ENCODE results near the gene RCBTB2.

The RCBTB2 gene

GRCh38 chr13:48494874-48495273 is 38.0 kb downstream of the RCBTB2 start:
- no peaks in the 10 kb centered on the region for H3K36me3 Mint-ChIP-seq
- no peak overlapping the region for H3K27ac Mint-ChIP-seq
- no peaks in the 10 kb centered on the region for H3K27me3 Mint-ChIP-seq
- H3K4me1 Mint-ChIP-seq = peaks cover 6% of the 10 kb centered on the region
- no peaks in the 10 kb centered on the region for H3K9me3 Mint-ChIP-seq
- no peak overlapping the region for H3K4me3 Mint-ChIP-seq

DNA sequence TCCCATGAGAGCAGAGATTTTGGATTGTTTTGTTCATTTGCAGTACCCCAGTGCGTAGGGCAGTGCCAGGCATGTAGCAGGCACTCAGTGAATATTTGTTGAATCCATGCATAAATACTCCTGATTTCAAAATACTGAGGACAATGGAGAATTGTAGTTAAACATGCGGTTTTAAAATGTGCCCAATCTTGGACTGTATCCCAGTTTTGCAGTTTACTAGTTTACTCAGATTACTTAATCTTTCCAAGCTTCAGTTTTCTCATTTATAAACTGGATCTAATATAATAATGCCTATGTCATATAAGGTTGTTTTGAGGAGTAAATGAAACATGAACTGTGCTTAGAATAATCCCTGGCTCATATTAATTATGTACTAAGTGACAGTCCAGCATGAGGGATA is 39.0 kb downstream of the RCBTB2 start:
- Mint-ChIP-seq H3K27ac (no peak overlapping the region), H3K9me3 (no peaks in the 10 kb centered on the region), H3K4me3 (no peak overlapping the region), H3K36me3 (peaks cover 3% of the 10 kb centered on the region), H3K27me3 (no peaks in the 10 kb centered on the region), H3K4me1 (peaks cover 4% of the 10 kb centered on the region)

DNA sequence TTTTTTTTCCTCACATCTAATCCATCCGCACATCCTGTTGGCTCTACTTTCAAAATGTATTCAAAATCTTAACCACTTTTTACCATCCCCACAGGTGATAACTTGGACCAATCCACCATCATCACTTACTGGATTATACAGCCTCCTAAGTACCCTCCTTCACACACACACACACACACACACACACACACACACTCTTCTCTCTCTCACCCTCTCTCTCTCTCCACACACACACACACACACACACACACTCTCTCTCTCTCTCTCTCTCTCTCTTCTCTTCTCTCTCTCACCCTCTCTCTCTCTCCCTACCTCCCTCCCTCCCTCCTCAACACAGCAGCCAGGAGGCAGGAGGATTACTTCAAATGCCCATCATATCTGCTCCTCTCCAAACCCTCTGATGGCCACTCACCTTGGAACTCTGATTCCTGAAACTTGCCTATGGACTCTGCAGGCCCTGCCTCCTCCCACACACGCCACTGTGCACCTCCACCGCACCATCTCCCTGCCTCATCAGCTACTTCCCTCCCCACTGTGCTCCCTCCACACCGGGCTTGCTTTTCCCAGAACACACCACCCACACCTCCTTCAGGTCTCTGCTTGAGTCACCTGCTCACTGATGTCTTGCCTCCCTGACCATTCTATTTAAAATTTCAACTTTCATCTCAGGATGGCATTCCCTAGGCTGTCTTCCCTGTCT is 39.7 kb downstream of the RCBTB2 start:
- no peaks in the 10 kb centered on the region for H3K4me1 Mint-ChIP-seq
- no peaks in the 10 kb centered on the region for H3K9me3 Mint-ChIP-seq
- H3K27ac Mint-ChIP-seq = no peak overlapping the region
- H3K27me3 Mint-ChIP-seq = no peaks in the 10 kb centered on the region
- H3K4me3 Mint-ChIP-seq = no peak overlapping the region
- peaks cover 3% of the 10 kb centered on the region for H3K36me3 Mint-ChIP-seq

DNA sequence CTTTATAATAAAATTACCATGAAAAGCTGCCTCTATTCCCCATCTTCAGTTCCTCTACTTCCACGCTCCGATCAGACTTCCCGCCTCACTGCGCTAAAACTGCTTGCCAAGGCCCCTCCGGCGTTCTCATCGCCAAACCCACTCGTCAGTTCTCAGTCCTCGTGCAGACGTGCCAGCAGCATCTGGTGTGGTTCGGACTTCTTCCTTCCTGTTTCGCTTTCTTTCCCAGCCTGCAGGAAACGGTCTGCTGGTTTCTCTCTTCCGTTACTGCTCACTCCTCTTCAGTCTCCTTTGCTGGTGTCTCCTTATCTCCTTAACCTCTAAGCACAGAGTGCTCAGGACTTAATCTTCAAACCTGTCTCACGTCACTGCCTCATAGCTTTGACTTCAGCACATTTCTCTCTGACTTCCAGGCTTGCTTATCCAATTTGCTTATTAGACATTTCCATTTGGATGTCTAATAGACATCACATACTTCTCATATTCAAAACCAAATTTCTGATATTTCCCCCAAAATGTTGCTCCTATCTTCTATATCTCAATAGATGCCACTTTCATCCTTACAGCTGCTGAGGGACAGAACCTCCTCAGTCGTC is 40.3 kb downstream of the RCBTB2 start:
- peaks cover 2% of the 10 kb centered on the region for H3K4me1 Mint-ChIP-seq

DNA sequence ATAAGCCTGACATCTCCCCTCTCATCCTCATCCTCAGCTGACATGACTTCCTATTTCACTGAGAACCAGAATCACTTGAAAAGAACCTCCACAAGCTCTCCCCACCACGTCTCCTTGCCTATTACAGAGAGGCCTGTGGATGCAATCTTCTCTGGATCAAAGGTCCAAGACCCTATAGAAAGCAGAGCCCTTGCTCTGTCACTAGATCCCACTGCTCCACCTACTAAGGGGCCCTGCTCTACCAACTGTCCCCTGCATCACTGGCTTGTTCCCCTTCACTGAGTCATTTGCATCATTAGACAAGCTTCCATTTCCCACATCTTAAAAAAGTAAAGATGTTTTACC is 40.8 kb downstream of the RCBTB2 start:
- H3K9me3 Mint-ChIP-seq = no peaks in the 10 kb centered on the region
- no peak overlapping the region for H3K4me3 Mint-ChIP-seq
- H3K36me3 Mint-ChIP-seq = peaks cover 7% of the 10 kb centered on the region
- no peak overlapping the region for H3K27ac Mint-ChIP-seq
- no peaks in the 10 kb centered on the region for H3K27me3 Mint-ChIP-seq
- H3K4me1 Mint-ChIP-seq = peaks cover 6% of the 10 kb centered on the region

More for the DNA sequence above, 40.3 kb downstream of the RCBTB2 start:
- H3K27ac Mint-ChIP-seq = no peak overlapping the region
- H3K4me3 Mint-ChIP-seq = no peak overlapping the region
- H3K27me3 Mint-ChIP-seq = no peaks in the 10 kb centered on the region
- no peaks in the 10 kb centered on the region for H3K9me3 Mint-ChIP-seq
- H3K36me3 Mint-ChIP-seq = peaks cover 3% of the 10 kb centered on the region

DNA sequence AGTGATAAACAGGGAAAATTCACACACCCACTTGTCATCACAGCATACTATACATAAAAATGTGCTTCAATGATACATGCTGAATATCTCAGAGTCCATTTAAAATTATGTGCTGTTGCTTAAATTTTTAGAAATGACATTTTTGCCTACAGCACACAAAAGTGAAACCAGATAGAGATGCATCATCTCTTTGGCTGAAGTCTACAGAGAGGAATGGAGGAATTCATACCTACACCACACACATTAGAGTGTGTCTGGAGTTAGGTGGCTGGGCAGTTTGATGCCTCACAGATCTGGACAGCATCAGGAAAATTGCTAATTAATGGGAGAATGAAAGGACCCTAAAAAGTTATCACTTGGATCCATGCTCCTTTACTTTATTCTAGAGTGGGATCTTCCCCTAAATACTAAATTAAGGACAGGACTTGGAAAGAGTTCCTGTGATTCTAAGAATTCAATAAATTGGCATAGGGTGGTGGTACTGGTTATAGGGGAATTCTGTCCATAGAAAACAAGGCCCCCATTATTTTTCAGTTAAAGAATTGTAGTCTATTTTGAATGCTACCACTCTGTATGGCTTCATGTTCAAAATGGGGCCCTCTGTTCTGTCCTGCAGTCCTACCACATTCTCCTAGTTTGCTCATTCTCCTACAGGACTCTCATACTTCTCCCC is 41.3 kb downstream of the RCBTB2 start:
- Mint-ChIP-seq H3K27ac (no peak overlapping the region), H3K27me3 (no peaks in the 10 kb centered on the region), H3K9me3 (no peaks in the 10 kb centered on the region), H3K4me1 (peaks cover 9% of the 10 kb centered on the region), H3K36me3 (peaks cover 9% of the 10 kb centered on the region), H3K4me3 (no peak overlapping the region)

DNA sequence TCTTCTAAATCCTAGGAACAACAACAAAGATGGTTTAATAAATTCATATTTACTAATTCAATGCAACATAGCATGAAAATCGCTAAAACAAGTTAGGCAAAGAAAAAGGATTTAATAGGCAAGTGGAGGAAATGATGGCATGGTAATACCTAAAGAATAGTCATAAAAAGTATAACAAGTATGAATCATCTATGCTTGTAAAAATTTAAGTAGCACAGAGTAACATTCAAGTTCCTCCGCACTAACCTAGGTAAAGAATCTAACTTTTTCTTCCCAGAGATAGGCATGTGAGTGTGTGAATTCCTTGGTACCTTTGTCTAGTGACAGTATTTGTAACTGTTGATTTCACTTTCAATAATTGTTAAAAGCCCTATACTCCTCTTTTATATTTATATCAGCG is 42.6 kb downstream of the RCBTB2 start:
- Mint-ChIP-seq H3K27me3 (no peaks in the 10 kb centered on the region), H3K36me3 (peaks cover 11% of the 10 kb centered on the region), H3K27ac (peak overlapping the region; percentile 57), H3K9me3 (no peaks in the 10 kb centered on the region), H3K4me1 (peaks cover 18% of the 10 kb centered on the region), H3K4me3 (no peak overlapping the region)

DNA sequence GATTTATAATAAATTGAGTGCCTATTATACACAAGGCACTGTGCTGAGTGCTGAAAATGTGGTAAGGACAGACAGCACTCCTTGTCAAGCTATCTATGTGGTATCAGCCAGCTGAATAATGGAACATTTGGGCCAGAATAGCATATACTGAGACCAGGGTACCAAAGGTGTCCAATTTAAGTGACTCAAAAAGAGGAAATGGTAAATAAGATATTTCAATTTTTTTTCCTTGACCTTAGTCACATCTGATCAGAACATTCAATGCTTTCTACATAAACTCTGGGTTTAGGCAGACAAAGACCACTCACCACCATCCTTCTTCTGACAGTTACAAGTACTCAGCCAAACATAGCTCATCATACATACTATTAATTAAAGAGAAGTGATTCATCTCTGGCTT is 43.2 kb downstream of the RCBTB2 start:
- H3K9me3 Mint-ChIP-seq = no peaks in the 10 kb centered on the region
- peaks cover 24% of the 10 kb centered on the region for H3K4me1 Mint-ChIP-seq
- H3K27me3 Mint-ChIP-seq = no peaks in the 10 kb centered on the region
- peaks cover 11% of the 10 kb centered on the region for H3K36me3 Mint-ChIP-seq
- no peak overlapping the region for H3K4me3 Mint-ChIP-seq
- peak overlapping the region; percentile 57 for H3K27ac Mint-ChIP-seq

DNA sequence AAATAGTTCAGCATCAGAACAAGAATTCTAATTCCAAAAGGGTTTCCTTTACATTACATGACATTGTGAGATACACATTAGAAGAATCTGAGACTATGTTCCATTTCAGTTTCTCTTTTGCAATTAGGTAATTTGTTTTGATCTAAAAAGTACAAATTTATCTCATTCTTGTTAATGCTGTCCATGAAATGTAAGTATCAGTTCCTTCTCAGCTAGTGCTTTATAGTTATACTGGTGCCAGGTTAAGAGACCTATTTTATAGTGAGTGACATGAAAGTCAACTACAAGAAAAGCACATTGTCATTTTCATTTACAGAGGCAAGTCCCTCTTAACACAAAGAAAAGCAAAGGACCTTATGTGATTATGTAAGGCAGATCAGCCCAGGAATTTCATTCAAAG is 43.9 kb downstream of the RCBTB2 start:
- Mint-ChIP-seq H3K9me3 (no peaks in the 10 kb centered on the region), H3K36me3 (peaks cover 11% of the 10 kb centered on the region), H3K4me3 (peak overlapping the region; percentile 56), H3K27me3 (no peaks in the 10 kb centered on the region), H3K4me1 (peaks cover 24% of the 10 kb centered on the region), H3K27ac (peak overlapping the region; percentile 79)

DNA sequence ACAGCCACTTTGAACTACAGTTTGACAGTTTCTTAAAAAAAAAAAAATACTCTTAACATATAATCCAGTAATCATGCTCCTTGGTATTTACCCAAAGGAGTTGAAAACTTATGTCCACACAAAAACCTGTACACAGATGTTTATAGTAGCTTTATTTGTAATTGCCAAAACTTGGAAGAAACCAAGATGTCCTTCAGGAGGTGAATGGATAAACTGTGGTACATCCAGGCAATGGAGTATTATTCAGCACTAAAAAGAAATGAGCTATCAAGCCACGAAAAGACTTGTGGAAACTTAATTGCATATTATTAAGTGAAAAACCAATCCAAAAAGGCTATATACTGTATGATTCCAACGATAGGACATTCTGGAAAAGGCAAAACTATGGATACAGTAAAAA is 44.9 kb downstream of the RCBTB2 start:
- Mint-ChIP-seq H3K27ac (no peak overlapping the region), H3K4me1 (peaks cover 25% of the 10 kb centered on the region), H3K27me3 (no peaks in the 10 kb centered on the region), H3K4me3 (no peak overlapping the region), H3K36me3 (peaks cover 14% of the 10 kb centered on the region), H3K9me3 (no peaks in the 10 kb centered on the region)

- peaks cover 32% of the 10 kb centered on the region for H3K4me1 Mint-ChIP-seq
- no peak overlapping the region for H3K4me3 Mint-ChIP-seq
- H3K27me3 Mint-ChIP-seq = no peaks in the 10 kb centered on the region
- H3K9me3 Mint-ChIP-seq = no peaks in the 10 kb centered on the region
- peak overlapping the region; percentile 19 for H3K27ac Mint-ChIP-seq
- H3K36me3 Mint-ChIP-seq = peaks cover 16% of the 10 kb centered on the region
Observed at GRCh38 chr13:48486836-48487235, 46.0 kb downstream of the RCBTB2 start.

DNA sequence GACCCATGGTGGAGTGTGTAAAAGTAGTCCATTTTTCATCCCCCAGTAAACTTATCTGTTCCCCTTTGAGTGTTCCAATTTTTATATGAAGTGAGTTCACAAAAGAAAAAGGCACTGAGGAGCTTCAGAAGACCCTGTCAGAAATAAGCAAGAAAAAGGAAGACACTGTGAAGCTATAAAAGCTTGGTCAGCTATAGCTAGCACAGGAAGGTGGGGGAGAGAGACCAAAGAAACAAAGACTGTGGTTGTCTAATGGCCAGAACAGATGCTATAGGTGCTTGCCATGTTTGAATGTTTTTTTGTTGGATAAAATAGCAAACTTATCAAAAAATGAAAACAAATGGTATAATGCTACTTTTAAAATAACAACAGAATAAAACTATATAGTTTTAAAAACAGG is 46.5 kb downstream of the RCBTB2 start:
- H3K36me3 Mint-ChIP-seq = peaks cover 16% of the 10 kb centered on the region
- no peaks in the 10 kb centered on the region for H3K27me3 Mint-ChIP-seq
- no peaks in the 10 kb centered on the region for H3K9me3 Mint-ChIP-seq
- peak overlapping the region; percentile 96 for H3K27ac Mint-ChIP-seq
- H3K4me1 Mint-ChIP-seq = peaks cover 32% of the 10 kb centered on the region
- H3K4me3 Mint-ChIP-seq = no peak overlapping the region

DNA sequence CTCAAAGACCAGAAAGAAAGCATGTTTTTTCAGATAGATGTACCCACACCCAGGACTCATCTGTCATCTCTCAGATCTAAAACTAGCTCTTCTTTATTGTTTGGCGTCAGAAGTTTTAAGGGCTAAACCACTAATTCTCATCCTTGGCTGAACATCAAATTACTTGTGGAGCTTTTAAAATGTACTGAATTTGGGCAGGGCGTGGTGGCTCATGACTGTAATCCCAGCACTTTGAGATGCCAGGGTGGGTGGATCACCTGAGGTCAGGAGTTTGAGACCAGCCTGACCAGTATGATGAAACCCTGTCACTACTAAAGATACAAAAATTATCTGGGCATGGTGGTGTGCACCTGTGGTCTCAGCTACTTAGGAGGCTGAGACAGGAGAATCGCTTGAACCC is 47.4 kb downstream of the RCBTB2 start:
- Mint-ChIP-seq H3K27me3 (no peaks in the 10 kb centered on the region), H3K9me3 (no peaks in the 10 kb centered on the region), H3K4me3 (no peak overlapping the region), H3K4me1 (peaks cover 32% of the 10 kb centered on the region), H3K27ac (peak overlapping the region; percentile 5), H3K36me3 (peaks cover 16% of the 10 kb centered on the region)

- Mint-ChIP-seq H3K9me3 (no peaks in the 10 kb centered on the region), H3K36me3 (peaks cover 14% of the 10 kb centered on the region), H3K4me1 (peaks cover 32% of the 10 kb centered on the region), H3K27me3 (no peaks in the 10 kb centered on the region), H3K4me3 (no peak overlapping the region), H3K27ac (no peak overlapping the region)
Observed at GRCh38 chr13:48483575-48483974, 49.3 kb downstream of the RCBTB2 start.

DNA sequence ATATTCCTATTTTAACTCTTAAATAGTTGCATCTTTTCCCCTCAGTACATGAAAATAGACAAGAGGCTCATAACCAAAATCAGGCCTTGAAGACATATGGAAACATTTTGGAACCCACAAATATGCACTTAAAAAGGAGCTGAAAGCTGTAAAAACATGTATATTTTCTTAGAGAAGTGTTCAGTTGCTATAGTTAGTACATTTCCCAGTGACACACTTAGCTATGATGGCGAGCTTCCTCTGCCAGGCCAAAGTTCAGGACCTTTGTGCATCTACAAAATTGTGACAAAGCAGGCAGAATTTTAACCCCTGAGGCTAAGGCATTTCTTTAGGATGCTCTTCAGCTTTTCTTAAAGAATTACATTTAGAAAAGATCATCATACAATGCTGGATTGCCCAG is 54.5 kb downstream of the RCBTB2 start:
- Mint-ChIP-seq H3K27ac (no peak overlapping the region), H3K36me3 (peaks cover 10% of the 10 kb centered on the region), H3K4me1 (peaks cover 8% of the 10 kb centered on the region), H3K9me3 (no peaks in the 10 kb centered on the region), H3K4me3 (no peak overlapping the region), H3K27me3 (no peaks in the 10 kb centered on the region)

GRCh38 chr13:48477191-48477855 is 55.6 kb downstream of the RCBTB2 start:
- Mint-ChIP-seq H3K4me3 (no peak overlapping the region), H3K9me3 (no peaks in the 10 kb centered on the region), H3K4me1 (peaks cover 1% of the 10 kb centered on the region), H3K36me3 (peaks cover 6% of the 10 kb centered on the region), H3K27me3 (no peaks in the 10 kb centered on the region), H3K27ac (no peak overlapping the region)

Measured in activated naive CD4-positive, alpha-beta T cell treated with anti-CD3 and anti-CD28 coated beads, Interleukin-2, amount 50 U/mL, for 24 hours (primary cell).